DMS 273 (cell line): Measurements from ENCODE around the gene THSD7A.
A peak's percentile ranks its signal among the peaks of the same experiment; 100 is the strongest.

Experiments
- DNase-seq: peaks from one replicate; lab custom pipeline; 2025; ENCODE audit not compliant: unreplicated experiment; lab: John Stamatoyannopoulos, UW

THSD7A gene

DNA sequence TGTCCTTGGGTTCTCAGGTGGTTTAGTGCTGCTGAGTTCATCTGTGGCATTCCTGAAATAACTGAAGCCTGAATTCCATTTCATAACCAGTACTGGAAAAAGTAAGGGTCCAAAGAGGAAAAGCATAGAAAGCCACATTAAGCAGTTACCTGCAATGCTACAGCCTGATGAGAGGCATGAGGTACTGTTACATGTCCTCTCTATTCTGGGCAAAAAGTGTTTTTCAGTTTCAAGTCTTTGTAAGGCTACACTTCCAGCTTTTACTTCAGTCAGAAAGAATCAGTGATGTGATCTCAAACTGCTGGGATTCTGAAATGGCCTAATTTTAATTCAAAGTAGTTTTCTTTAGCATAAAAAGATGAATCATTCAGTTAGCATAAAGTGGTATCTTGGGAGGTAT, 488.9 kb downstream of the THSD7A start:
- no peak for DNase-seq

DNA sequence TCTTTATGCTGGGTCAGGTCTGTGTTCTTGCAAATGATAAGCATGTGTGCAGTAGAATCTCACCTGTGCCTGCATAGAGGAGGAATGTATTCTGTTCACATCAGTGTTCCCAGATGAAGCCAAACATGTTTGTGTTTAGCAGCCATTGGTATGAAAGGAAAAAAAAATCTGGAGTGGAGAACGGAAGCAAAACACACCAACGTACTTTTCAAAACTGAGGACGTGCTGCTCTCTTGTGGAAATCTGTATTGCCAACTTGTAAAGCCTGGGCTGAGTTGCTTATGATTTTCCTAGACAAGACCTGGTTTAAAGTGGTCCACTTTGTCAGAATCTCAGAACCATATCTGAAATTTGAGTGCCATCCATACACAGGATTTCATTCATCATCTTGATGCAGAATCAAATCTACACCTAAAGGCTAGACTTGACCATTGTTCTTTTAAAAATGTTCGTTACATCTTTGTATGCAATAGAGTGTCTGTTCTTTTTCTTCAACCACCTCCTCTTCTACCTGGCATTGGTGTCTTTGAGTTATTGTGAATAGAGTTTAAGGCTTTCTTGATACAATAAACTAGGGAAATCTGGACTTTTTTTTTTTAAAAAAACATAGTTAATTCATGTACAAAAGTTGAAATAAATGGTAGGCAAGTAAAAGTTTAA, 490.6 kb downstream of the THSD7A start:
- peak; percentile 87 for DNase-seq

- no peak for DNase-seq
These were observed 495.6 kb downstream of the THSD7A start for GRCh38 chr7:11336432-11336831.

DNA sequence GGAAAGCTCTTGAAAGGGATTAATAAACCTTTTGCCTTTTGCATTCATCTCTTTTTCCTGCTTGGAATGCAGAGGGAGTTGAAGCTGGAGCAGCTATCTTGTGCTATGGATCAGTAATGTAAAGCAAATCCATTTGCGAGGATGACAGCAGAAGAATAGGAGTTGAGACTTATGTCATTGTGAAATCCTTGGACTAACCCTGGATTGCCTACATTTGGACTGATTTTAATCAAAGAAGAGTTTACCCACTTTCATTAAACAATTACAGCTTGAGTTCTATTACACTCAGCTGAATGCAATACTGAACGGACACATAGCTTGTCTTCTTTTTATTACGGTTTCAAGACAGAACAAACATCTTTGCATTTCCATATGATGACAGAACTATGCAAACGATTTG, 496.1 kb downstream of the THSD7A start:
- no peak for DNase-seq

DNA sequence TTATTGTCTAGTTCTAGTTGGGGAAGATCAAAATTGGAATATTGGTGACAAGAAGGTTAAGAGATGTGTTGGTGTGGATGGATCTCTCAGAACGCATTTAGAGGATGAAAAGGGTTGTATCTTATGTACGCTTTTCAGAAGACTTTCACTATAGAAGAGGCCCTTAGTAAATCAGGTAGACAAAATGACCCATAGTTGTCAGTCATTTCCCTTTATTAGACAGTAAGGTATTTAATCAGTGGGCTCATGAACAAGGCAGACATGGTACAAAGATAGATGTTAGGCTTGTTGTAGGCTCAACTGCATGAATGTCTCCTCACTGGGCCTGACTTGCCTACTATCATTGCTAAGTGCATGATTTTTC, 499.2 kb downstream of the THSD7A start:
- no peak for DNase-seq

DNA sequence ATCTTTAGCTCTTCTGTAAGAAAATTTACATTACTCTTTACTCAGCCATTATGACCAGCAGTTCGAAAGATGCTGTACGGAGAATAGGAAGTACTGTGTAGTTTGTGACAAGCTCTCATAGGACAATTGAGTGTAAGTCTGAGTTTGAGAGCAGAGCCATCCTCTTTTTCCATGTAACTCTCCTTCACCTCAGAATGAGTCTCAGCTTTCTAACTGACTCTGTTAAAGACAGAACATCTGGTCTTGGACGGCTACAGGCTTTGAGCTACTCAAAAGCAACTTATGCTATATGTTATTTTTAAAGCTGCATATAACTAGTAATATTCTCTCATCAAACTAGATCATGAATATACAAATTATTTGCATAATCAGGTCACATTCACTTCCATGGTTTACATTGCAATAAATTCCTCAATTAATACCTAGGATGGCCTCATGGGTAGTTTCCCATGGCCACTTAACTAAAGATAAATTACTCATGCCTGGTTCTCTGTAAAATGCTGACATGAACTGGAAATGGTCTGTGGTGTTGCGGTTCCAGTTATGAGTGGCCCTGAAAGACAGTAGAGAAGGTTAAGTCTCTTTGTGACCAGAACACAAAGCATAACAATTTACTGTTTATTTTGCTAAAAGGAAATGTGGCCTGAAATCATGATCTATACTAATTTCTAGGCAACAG, 499.7 kb downstream of the THSD7A start:
- peak; percentile 14 for DNase-seq

GRCh38 chr7:11331128-11332102, 500.6 kb downstream of the THSD7A start:
- no peak for DNase-seq

DNA sequence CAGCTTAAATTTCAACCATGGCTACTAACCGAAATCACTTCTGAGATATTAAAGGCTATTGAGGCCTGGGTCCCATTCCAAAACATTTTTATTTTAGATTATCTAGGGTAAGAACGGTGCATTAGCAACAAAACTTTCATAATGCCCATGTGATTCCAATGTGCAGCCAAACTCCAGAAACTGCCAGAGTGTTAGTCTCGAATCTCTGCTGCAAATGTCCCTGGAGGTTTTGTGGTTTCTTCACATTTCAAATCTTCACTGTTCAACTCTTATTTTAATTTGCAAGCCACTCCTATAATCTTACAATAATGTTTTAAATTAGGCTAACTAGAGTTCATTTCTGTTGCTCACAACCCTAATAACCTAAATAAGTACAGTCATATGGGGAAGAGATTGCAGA, 501.3 kb downstream of the THSD7A start:
- no peak for DNase-seq

DNA sequence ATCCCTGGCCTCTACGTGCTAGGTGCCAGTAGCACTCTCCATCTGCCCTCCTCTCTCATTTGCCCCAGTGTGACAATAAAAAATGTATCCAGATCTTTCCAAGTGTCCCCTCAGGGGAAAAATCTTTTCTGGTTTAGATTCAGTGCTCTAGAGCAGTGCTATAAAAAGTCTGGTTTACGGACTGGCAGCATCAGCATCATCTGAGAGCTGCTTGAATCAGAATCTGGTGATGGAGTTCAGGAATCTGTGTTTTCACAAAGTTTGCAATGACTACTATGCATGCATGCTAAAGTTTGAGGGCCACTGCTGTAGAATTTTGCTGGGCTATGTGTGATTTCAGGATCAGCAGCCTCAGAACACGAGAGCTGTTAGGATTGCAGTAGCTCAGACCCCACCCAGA, 501.8 kb downstream of the THSD7A start:
- DNase-seq = no peak

- peak; percentile 34 for DNase-seq
These were observed 502.4 kb downstream of the THSD7A start for GRCh38 chr7:11329626-11330025.

DNA sequence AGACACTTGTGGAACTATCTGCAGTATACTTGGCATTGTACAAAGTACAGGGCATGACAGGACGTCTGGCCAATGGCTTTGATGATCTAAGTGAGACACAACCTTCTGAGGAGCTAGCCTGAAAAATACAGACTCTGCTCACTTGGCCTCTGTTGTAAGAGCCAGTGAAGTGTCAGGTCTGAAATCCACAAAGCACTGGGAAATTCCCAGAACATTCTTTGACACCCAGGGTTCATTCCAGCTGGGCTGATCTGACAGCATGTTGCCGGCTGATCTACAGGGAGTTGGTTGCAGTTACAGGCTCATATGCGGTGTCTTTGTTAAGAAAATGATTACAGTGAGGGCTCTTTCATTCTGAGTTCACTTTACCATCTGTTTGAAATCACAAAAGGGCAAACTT, 503.7 kb downstream of the THSD7A start:
- DNase-seq = peak; percentile 82

- DNase-seq = peak; percentile 95
These were observed 504.4 kb downstream of the THSD7A start for GRCh38 chr7:11327633-11328032.
